Measurements from ENCODE around the gene KRTAP12-2. TPM values are rescaled to one million over a fixed set of nuclear protein-coding genes. Genes with fewer than 3 reads are reported as not detected.

Gene KRTAP12-2
- not detected in 5 replicates for total RNA-seq (2022; extraction: Qiagen RNA extraction; ENCODE audit: low read depth)

GRCh38 chr21:44666401-44667320, at the start of gene KRTAP12-2:
KRTAP12-2 (minus strand) TSS chr21:44666927; CDS start chr21:44666886, 41 bp downstream.

DNA sequence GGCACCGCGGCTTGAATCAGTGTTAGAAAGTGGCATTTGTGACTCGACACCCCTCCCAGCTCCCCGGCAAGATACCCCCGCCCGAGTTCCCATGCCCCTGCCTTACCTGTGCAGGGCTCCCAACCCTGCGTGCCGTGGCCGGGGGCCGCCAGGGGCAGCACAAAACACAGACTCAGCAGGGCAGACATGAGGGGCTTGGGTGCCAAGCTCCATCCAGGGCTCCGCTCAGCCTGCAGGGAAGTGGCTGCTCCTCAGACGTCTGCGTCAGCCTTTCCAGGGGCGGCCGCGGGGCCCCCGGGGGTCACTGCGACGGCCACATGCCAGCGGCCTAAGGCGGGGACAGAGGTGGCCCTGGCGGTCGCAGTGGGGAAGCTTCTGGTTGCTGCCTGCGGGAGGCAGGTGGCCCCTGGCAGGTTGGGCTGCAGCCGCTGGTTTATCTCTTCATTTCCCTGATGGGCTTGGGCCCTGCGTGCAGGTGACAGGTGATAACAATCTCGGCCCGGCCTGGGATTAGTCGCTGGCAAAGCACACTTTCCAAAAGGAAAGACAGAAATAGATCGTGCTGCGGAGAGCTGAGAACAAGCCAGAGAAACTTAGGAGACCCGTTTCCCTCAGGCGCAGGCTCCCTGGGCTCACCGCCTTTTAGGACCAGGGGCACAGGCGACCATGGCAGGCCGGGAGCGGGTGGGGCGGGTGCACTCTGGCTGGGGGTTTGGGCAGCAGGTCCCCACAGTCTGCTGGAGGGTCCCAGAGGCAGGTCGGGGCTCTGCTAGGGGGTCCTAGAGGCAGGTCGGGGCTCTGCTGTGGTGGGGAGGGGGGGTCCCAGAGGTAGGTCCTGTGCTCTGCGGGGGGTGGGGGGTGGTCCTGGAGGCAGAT, 44.8 kb upstream of the KRTAP12-2 start, which contains the start of gene TSPEAR:
TSS of gene TSPEAR (minus strand) at position 246 of the 876 bp plus-strand sequence. CDS start at position 188, 58 bp downstream.

GRCh38 chr21:44697172-44697810, 30.6 kb upstream of the KRTAP12-2 start, which contains the start of gene KRTAP10-12:
KRTAP10-12 (plus strand) TSS chr21:44697172; CDS start chr21:44697202, 30 bp downstream.

DNA sequence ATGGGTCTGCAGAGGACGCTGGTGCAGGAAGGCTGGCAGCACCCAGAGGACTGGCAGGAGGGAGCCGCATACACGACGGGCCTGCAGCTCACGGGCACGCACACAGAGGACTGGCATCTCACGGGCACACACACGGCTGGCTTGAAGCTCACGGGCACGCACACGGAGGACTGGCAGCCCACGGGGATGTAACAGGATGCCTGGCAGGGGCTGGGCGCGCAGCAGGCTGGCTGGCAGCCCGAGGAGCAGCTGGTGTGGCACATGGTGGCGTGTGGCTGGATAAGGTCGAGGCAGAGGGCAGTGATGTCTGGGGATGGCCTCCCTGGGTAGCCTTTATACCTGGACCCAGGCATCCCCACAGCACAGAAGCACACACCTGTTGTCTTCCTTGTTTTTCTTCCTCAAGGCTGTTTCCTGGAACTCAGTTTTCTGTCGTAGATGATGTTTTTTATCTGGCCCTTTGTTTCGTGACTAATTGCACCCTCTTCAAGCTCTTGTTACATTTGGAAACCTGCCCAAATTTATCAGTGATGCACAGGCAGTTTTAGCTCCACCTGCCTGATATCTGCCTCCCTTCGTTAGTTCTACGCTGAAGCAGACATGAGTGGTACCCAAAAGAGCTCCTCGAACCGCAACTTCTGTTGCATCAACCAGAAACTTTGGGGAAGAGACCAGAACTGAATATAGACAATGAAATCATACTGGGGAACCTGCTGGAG, 15.3 kb upstream of the KRTAP12-2 start, which contains the start of gene KRTAP12-1:
TSS of gene KRTAP12-1 (minus strand) at position 303 of the 719 bp plus-strand sequence. CDS start at position 263, 40 bp downstream.

DNA sequence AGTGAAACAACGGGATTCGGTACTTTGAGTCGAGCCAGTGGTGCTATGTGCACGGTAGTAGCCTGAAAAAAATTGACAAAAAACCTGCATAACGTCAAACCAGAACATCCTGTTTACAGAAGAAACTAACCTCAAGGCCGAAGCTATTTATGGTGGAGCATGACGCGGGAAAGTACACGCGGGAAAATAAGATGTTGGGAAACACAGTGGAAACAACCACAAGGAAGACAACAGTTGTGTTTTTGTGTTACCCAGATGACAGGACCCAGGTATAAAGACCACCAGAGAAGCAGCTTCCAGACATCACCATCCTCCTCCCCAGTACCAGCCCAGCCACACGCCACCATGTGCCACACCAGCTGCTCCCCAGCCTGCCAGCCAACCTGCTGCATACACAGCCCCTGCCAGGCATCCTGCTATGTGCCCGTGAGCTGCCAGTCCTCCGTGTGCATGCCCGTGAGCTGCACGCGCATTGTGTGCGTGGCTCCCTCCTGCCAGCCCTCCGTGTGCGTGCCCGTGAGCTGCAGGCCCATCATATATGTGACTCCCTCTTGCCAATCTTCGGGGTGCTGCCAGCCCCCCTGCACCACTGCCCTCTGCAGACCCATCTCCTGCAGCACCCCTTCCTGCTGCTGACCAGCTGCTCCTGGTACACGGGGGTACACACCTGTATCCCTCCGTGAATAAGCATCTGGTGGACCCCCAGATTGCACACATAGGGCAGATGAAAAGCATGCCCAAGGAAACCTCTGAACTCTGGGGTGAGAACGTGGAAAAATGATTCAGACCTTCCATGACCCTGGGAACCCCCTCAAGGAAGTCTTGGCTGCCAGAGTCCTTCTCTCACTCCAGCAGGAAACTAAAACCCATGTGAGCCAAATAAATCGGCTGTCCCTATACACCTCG, 8.8 kb downstream of the KRTAP12-2 start, which contains the start of gene KRTAP12-3:
TSS of gene KRTAP12-3 (plus strand) at position 298 of the 906 bp plus-strand sequence. CDS start at position 346, 48 bp downstream.

DNA sequence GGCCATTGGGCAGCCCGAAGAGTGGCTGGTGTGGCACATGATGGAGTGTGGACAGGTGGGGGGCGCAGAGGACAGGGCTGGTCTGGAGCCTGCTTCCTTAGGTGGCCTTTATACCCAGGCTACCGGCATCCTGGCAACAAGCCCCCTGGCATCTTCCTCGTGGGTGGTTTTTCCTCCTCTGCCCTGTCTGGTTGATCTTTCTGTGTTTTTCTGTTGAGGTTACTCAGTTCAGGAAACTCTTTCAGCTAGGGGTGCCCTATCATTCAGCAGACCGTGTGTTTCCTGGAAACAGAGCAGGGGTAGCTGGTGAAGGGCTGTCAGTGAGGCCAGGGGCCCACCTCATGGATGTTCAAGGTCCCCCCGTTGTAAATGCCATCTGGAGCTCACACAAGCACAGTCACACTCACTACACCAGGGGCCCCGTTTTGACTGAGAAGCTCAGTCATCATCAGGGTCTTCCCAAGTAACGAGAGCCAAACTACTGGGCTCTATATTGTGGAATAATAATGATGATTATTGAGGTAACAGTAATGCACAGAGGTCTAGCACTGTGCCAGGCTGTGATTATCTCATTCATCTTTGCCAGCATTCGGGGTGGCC, 12.1 kb downstream of the KRTAP12-2 start, which contains the start of gene KRTAP12-4:
TSS of gene KRTAP12-4 (minus strand) at position 84 of the 600 bp plus-strand sequence. CDS start at position 39, 45 bp downstream.

DNA sequence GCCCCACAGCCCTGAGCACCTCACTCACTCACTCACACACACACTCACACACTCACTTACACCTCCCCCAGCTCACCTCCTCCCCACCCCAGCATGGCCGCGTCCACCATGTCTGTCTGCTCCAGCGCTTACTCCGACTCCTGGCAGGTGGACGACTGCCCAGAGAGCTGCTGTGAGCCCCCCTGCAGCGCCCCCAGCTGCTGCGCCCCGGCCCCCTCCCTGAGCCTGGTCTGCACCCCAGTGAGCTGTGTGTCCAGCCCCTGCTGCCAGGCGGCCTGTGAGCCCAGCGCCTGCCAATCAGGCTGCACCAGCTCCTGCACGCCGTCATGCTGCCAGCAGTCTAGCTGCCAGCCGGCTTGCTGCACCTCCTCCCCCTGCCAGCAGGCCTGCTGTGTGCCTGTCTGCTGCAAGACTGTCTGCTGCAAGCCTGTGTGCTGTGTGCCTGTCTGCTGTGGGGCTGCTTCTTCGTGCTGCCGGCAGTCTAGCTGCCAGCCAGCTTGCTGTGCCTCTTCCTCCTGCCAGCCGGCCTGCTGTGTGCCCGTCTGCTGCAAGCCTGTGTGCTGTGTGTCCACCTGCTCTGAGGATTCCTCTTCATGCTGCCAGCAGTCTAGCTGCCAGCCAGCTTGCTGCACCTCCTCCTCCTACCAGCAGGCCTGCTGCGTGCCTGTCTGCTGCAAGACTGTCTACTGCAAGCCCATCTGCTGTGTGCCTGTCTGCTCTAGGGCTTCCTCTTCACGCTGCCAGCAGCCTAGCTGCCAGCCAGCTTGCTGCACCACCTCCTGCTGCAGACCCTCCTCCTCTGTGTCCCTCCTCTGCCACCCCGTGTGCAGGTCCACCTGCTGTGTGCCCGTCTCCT, 20.1 kb downstream of the KRTAP12-2 start, which contains the start of gene KRTAP10-11:
TSS of gene KRTAP10-11 (plus strand) at position 49 of the 856 bp plus-strand sequence. CDS start at position 94, 45 bp downstream.

GRCh38 chr21:44637018-44637850, 29.5 kb downstream of the KRTAP12-2 start, which contains the start of gene KRTAP10-10:
KRTAP10-10 (plus strand) TSS chr21:44637356; CDS start chr21:44637418, 62 bp downstream.

GRCh38 chr21:44626673-44627143, 40.0 kb downstream of the KRTAP12-2 start, which contains the start of gene KRTAP10-9:
KRTAP10-9 (plus strand) TSS chr21:44627093; CDS start chr21:44627172, 79 bp downstream.

Other genes starting within 250 kb of the KRTAP12-2 start
- 0.95 to 2.4 TPM (median 1.9 TPM) in 5 replicates for gene LRRC3, start 211.4 kb downstream of the KRTAP12-2 start, total RNA-seq (2022; extraction: Qiagen RNA extraction; ENCODE audit: low read depth)
- not detected in 5 replicates for gene KRTAP10-1, start 126.7 kb downstream of the KRTAP12-2 start, total RNA-seq (2022; extraction: Qiagen RNA extraction; ENCODE audit: low read depth)
- not detected in 5 replicates for gene KRTAP10-2, start 115.4 kb downstream of the KRTAP12-2 start, total RNA-seq (2022; extraction: Qiagen RNA extraction; ENCODE audit: low read depth)
- not detected in 5 replicates for gene KRTAP10-3, start 108.1 kb downstream of the KRTAP12-2 start, total RNA-seq (2022; extraction: Qiagen RNA extraction; ENCODE audit: low read depth)
- gene KRTAP10-4, start 93.2 kb downstream of the KRTAP12-2 start, total RNA-seq (2022; extraction: Qiagen RNA extraction; ENCODE audit: low read depth): not detected in 5 replicates
- not detected in 5 replicates for gene KRTAP10-5, start 86.3 kb downstream of the KRTAP12-2 start, total RNA-seq (2022; extraction: Qiagen RNA extraction; ENCODE audit: low read depth)
- not detected in 5 replicates for gene KRTAP10-6, start 74.4 kb downstream of the KRTAP12-2 start, total RNA-seq (2022; extraction: Qiagen RNA extraction; ENCODE audit: low read depth)
- gene KRTAP10-7, start 66.3 kb downstream of the KRTAP12-2 start, total RNA-seq (2022; extraction: Qiagen RNA extraction; ENCODE audit: low read depth): not detected in 5 replicates
- not detected in 5 replicates for gene KRTAP10-8, start 54.8 kb downstream of the KRTAP12-2 start, total RNA-seq (2022; extraction: Qiagen RNA extraction; ENCODE audit: low read depth)
- gene KRTAP10-9, start 39.8 kb downstream of the KRTAP12-2 start, total RNA-seq (2022; extraction: Qiagen RNA extraction; ENCODE audit: low read depth): not detected in 5 replicates
- not detected in 5 replicates for gene KRTAP10-10, start 29.6 kb downstream of the KRTAP12-2 start, total RNA-seq (2022; extraction: Qiagen RNA extraction; ENCODE audit: low read depth)
- gene KRTAP10-11, start 20.5 kb downstream of the KRTAP12-2 start, total RNA-seq (2022; extraction: Qiagen RNA extraction; ENCODE audit: low read depth): not detected in 5 replicates
- gene KRTAP12-4, start 12.3 kb downstream of the KRTAP12-2 start, total RNA-seq (2022; extraction: Qiagen RNA extraction; ENCODE audit: low read depth): not detected in 5 replicates
- not detected in 5 replicates for gene KRTAP12-3, start 9.0 kb downstream of the KRTAP12-2 start, total RNA-seq (2022; extraction: Qiagen RNA extraction; ENCODE audit: low read depth)
- not detected in 5 replicates for gene KRTAP12-1, start 15.2 kb upstream of the KRTAP12-2 start, total RNA-seq (2022; extraction: Qiagen RNA extraction; ENCODE audit: low read depth)
- gene KRTAP10-12, start 30.2 kb upstream of the KRTAP12-2 start, total RNA-seq (2022; extraction: Qiagen RNA extraction; ENCODE audit: low read depth): not detected in 5 replicates
- gene TSPEAR, start 44.6 kb upstream of the KRTAP12-2 start, total RNA-seq (2022; extraction: Qiagen RNA extraction; ENCODE audit: low read depth): not detected in 5 replicates
- 27.7 to 38.3 TPM (median 35.9 TPM) in 5 replicates for gene UBE2G2, start 134.9 kb upstream of the KRTAP12-2 start, total RNA-seq (2022; extraction: Qiagen RNA extraction; ENCODE audit: low read depth)
- gene SUMO3, start 151.1 kb upstream of the KRTAP12-2 start, total RNA-seq (2022; extraction: Qiagen RNA extraction; ENCODE audit: low read depth): 47.7 to 70.0 TPM (median 65.5 TPM) in 5 replicates
- 87.3 to 105 TPM (median 98.5 TPM) in 5 replicates for gene PTTG1IP, start 206.8 kb upstream of the KRTAP12-2 start, total RNA-seq (2022; extraction: Qiagen RNA extraction; ENCODE audit: low read depth)

All from A549 treated with ZK216348 at 1 μM for 4 hours (cell line).